Activated effector memory CD4-positive, alpha-beta T cell treated with Interleukin-2 at 50 U/mL for 16 hours (primary cell): ENCODE results near the gene GAD1.

Source experiments
- DNase-seq: peaks from one replicate; pipeline ENCODE4 v3.0.0-alpha.2; 2020

GAD1 gene

GRCh38 chr2:170896622-170897021 lies 79.9 kb downstream of the GAD1 start:
- DNase-seq: no peak

- no peak for DNase-seq
Measured at GRCh38 chr2:170897108-170897507, 80.4 kb downstream of the GAD1 start.

DNA sequence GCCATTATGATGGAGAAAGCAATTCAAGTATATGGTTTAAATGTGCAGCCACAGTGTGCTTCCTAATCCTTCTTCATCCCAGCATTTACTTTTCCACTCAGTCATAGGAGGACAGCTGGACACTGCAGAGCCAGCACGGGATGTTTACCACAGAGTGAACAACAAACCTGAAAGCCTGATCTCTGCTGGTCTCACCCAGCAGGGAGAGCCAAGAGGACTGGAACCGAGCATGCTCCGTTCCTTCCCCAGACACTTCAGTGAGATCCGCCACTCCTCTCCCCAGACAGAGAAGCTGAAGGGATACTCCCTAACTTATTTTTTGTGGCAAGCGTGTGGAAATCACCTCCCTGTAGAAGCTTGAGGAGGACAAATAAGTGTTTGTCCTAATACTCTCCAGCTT lies 89.2 kb downstream of the GAD1 start:
- no peak for DNase-seq
